ENCODE data around the gene CCL17.
"Not testable (repeated sequence)": the region's sequence is repeated elsewhere in the genome, so short reads cannot be mapped to it uniquely, and the experiment has no call there.

CCL17 gene

GRCh38 chr16:57379579-57379978 is 25.0 kb upstream of the CCL17 start:
- no peak for FAIRE-seq

DNA sequence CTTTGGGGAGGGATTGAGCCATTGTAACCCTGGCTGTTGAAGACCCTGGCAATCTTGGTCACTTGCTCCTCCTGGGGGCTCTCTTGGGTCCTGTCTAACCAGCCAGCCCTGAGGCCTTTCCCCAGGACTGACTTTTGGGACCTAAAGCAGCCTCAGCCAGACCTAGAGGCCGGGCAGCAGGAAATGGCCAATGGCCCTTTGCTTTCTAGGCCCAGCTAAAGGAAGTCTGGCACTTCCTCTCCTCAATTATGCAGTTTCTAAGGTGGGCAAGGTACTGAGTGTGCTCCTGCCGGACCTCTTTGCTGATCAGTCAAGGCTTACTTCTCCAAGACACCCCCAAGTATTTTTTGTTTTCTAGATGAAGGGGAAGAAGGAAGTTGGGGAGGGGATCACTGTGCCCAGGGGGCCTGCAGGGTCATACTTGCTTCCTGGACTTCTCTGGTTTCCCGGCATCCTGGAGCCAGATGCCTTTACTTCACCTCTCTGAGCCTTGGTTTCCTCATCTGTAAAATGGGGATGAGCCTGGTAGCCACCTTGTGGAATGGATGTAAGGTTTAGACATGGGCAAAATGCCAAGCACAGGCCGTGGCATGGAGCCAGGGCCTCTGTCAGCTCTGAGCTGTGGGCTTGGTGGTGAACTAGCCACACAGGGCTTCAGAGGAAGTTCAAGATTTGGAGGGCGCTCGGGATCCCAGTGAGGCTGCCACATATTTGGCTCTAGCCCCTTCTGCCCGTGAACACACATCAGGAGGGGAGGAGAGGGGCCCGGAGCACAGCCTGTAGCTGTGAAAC is 23.7 kb upstream of the CCL17 start:
- FAIRE-seq, result no peak

GRCh38 chr16:57381791-57382534 is 22.6 kb upstream of the CCL17 start:
- no peak for FAIRE-seq

GRCh38 chr16:57382535-57383275 is 21.9 kb upstream of the CCL17 start:
- no peak for FAIRE-seq

DNA sequence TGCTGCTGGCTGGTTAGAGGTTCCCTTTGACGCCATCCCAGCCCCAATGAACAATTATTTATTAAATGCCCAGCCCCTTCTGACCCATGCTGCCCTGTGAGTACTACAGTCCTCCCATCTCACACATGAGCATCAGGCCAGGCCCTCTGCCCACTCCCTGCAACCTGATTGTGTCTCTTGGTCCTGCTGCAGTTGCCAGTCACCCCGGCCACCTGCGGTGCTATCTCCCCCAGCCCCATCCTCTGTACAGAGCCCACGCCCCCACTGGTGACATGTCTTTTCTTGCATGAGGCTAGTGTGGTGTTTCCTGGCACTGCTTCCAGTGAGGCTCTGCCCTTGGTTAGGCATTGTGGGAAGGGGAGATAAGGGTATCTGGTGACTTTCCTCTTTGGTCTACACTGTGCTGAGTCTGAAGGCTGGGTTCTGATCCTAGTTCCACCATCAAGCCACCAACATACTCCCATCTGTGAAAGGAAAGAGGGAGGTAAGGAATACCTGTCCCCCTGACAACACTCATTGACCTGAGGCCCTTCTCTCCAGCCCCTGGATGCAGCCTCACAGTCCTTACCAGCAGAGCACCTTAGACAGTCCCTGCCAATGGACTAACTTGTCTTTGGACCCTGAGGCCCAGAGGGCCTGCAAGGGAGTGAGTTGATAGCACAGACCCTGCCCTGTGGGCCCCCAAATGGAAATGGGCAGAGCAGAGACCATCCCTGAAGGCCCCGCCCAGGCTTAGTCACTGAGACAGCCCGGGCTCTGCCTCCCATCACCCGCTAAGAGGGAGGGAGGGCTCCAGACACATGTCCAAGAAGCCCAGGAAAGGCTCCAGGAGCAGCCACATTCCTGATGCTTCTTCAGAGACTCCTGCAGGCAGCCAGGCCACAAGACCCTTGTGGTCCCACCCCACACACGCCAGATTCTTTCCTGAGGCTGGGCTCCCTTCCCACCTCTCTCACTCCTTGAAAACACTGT is 21.0 kb upstream of the CCL17 start:
- no peak for FAIRE-seq

DNA sequence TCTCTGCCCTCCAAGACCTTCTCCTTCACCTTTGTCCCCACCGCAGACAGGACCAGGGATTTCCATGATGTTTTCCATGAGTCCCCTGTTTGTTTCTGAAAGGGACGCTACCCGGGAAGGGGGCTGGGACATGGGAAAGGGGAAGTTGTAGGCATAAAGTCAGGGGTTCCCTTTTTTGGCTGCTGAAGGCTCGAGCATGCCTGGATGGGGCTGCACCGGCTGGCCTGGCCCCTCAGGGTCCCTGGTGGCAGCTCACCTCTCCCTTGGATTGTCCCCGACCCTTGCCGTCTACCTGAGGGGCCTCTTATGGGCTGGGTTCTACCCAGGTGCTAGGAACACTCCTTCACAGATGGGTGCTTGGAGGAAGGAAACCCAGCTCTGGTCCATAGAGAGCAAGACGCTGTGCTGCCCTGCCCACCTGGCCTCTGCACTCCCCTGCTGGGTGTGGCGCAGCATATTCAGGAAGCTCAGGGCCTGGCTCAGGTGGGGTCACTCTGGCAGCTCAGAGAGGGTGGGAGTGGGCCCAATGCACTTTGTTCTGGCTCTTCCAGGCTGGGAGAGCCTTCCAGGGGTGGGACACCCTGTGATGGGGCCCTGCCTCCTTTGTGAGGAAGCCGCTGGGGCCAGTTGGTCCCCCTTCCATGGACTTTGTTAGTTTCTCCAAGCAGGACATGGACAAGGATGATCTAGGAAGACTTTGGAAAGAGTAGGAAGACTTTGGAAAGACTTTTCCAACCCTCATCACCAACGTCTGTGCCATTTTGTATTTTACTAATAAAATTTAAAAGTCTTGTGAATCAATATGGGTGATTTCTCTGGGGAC is 20.1 kb upstream of the CCL17 start:
- FAIRE-seq, result no peak

- FAIRE-seq, result no peak
Observed at GRCh38 chr16:57385083-57385482, 19.5 kb upstream of the CCL17 start.

DNA sequence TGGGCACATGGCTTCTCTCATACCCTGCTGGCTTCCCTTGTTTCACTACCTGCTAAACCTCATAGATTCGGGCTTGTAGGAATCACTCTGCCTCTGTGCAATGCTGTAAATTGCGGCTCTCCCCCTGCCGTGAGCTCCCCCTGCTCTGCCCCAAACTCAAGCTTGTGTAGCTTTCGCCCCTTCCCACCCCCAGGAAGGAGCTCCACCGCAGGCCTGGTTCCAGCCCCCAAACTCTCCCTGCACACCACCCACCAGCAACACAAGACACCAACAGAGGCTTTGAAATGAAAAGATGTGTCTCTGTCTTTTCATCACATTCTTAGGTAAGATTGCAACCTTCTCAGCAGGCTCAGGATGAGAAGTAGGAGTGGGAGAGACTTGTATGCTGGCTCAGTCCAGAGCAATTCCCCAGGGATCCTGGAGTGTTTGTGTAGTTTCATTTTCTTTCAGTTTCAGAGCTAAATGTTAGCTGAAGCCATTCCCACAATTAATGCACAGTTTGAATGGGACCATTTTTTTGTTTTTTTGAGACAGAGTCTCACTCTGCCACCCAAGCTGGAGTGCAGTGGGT is 18.1 kb upstream of the CCL17 start:
- no peak for FAIRE-seq

- no peak for FAIRE-seq
Observed at GRCh38 chr16:57387598-57388354, 16.8 kb upstream of the CCL17 start.

GRCh38 chr16:57388359-57389086 is 16.0 kb upstream of the CCL17 start:
- FAIRE-seq, result no peak

- FAIRE-seq, result no peak
Observed at GRCh38 chr16:57389087-57389468, 15.5 kb upstream of the CCL17 start.

GRCh38 chr16:57390636-57391295 is 13.8 kb upstream of the CCL17 start:
- FAIRE-seq, result no peak

DNA sequence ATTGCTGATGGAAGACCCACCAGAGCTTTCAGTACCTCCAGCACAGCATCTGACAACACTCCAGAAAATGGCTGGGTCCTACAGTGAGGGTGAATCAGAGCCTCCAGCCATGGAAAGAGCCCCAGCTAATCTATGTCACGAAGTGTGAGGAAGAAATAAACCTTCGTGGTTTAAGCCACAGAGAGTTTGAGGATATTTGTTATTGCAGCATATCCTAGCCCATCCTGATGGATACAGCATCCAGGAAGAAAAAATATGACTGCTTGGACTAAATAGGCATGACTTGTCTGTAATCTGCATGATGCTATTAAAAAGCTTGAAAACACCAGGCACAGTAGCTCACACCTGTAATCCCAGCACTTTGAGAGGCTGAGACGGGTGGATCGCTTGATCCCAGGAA is 13.3 kb upstream of the CCL17 start:
- FAIRE-seq, result no peak

DNA sequence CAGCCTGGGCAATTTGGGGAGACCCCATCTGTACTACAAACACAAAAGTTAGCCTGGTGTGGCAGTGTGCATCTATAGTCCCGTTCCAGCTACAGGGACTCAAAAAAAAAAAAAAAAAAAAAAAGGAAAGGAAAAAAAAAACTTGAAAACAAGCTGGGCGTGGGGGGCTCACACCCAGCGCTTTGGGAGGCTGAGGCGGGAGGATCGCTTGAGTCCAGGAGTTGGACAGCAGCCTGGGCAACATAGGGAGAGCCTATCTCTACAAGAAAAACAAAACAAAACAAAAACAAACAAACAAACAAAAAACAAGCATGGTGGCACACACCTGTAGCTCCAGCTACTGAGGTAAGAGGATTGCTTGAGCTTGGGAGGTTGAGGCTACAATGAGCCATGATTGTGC is 12.9 kb upstream of the CCL17 start:
- no peak for FAIRE-seq

DNA sequence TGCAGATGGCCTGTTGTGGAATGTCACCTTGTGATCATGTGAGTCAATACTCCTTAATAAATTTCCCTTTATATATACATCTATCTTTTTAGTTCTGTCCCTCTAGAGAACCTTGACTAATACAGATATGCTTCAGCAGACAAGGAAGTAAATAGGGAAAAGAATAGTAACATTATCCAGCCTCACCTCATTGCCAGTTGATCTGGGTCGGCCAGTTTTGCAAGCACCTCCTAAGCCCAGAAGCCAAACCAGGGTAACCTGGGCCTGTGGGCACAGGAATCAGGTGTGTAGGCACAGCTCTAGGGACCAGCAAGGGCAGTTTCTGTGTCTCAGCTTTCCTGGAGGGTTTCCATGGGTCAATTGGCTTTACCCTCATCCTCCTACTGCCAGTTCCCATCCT is 11.9 kb upstream of the CCL17 start:
- FAIRE-seq, result no peak

DNA sequence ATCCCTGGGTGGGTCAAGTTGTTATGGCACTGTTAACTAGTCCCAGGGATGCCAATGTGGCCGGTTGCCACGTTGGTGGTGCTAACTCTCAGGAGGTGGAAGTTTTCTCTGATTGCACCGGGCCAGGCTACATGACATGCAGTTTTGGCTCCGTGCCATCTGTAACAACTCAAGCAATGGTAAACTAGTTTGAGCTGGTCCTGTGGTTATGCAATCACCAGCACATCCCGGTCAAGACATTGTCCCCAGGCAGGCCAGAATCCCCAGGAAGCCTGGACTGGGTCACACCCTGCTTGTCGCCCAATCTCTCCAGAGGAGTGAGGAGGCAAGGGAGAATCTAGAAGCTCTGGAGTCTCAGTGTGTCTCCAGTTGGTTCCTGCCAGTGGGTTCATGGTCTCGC is 10.1 kb upstream of the CCL17 start:
- FAIRE-seq, result no peak

DNA sequence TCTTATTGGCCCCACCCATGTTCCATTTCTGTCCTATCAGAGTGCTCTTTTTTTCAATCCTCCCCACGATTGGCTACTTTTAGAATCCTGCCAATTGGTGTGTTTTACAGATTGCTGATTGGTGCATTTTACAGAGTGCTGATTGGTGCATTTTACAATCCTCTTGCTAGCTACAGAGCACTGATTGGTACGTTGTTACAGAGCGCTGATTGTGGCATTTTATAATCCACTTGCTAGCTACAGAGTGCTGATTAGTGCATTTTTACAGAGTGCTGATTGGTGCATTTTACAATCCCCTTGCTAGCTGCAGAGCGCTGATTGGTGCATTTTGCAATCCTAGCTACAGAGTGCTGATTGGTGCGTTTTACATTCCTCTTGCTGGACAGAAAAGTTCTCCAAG is 9.5 kb upstream of the CCL17 start:
- FAIRE-seq, result no peak

DNA sequence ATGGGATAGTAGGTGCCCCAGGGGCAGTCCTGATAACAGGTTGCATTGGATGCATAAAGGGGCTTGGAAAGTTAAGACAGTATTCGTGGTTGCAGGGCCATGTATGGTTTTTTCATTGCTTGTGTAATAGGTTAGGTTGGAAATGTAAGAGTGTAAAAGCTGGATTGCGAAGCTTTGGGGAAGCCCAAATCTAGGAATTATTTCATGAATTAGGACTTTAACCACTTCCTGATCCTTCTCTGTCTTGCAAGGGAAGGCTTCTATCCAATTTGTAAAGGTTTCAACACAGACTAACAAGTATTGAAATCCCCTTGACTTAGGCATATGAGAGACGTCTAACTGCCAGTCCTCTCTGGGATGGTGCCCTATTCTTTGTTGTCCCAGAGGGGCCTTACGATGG is 7.8 kb upstream of the CCL17 start:
- FAIRE-seq, result no peak

DNA sequence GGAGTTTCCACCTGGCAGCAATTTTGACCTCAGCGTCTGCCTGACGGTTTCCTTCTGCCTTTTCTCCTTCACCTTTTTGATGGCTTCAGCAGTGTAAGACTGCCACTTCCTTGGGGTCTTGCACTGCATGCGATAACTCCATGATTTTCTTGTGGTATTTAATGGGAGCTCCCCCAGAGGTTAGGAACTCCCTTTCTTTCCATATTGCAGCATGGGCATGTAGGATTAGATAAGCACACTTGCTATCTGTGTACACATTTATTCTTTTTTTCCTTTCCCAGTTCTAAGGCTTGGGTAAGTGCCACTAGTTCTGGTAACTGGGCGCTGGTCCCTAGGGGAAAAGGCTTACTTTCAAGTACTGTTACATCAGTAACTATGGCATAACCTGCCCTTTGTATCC is 7.1 kb upstream of the CCL17 start:
- not testable (repeated sequence) for FAIRE-seq
